PC-9 (cell line): ENCODE results near the gene SLC22A14.

Source experiments
- CTCF ChIP-seq: fragments of 200-600 bp; sonication (generic); conservative IDR thresholded peaks from 2 replicates; pipeline ENCODE4 v1.6.1; 2017; ENCODE audit warnings: mixed run types, antibody characterized with exemption, mild to moderate bottlenecking, moderate library complexity
- EZH2 ChIP-seq: fragments of 200-600 bp; sonication (generic); IDR thresholded peaks from 2 replicates; pipeline ENCODE4 v1.8.0; 2017; ENCODE audit warnings: antibody characterized with exemption, low read depth

- TF ChIP-seq CTCF: no peak
- no peak for TF ChIP-seq EZH2
Measured at GRCh38 chr3:38235466-38235865, 46.6 kb upstream of the SLC22A14 start.
